Measurements from ENCODE around the gene UBE2R2. TPM values are rescaled to one million over a fixed set of nuclear protein-coding genes. Genes with fewer than 3 reads are reported as not detected.
"Not testable (repeated sequence)": the region's sequence is repeated elsewhere in the genome, so short reads cannot be mapped to it uniquely, and the experiment has no call there.

The UBE2R2 gene
- total RNA-seq, 3 donors from 2014 or later, result 21.2 to 35.0 (median 22.6) TPM

DNA sequence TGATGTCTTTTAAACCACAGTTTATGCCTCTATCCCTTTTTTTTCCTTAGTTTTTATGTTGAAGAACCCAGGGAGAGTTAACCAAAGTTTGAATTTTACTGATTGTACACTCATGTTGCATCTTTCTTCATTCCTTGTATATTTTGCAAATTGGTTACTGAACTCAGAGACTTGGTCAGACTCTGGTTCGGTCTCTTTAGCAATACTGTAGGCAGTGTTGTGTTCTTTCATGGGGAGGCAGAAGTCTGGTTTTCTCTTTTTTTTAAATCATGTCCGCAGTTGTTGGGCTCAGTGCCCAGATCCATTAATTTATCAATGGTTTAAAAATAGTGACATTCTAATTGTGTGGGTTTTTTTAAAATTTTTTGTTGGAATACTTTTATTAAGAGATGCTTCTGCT, 23.4 kb downstream of the UBE2R2 start:
- no peak for DNase-seq (ENCODE audit: low spot score in 2 of 2)
- no peaks in the 10 kb centered on the region for H3K27me3 ChIP-seq
- peaks cover 4% of the 10 kb centered on the region in 2 donors for H3K4me1 ChIP-seq
- H3K4me3 ChIP-seq, result no peak overlapping the region
- H3K9me3 ChIP-seq, result no peaks in the 10 kb centered on the region
- H3K27ac ChIP-seq, result no peak overlapping the region
- intact Hi-C loops (cut with DNase I; ENCODE audit: low total_unique reads), result no loop called here
- H3K36me3 ChIP-seq, result no peaks in the 10 kb centered on the region
- TF ChIP-seq POLR2AphosphoS5 (IDR thresholded peaks at IDR 0.05), result no peak
- TF ChIP-seq, protein P1, sequence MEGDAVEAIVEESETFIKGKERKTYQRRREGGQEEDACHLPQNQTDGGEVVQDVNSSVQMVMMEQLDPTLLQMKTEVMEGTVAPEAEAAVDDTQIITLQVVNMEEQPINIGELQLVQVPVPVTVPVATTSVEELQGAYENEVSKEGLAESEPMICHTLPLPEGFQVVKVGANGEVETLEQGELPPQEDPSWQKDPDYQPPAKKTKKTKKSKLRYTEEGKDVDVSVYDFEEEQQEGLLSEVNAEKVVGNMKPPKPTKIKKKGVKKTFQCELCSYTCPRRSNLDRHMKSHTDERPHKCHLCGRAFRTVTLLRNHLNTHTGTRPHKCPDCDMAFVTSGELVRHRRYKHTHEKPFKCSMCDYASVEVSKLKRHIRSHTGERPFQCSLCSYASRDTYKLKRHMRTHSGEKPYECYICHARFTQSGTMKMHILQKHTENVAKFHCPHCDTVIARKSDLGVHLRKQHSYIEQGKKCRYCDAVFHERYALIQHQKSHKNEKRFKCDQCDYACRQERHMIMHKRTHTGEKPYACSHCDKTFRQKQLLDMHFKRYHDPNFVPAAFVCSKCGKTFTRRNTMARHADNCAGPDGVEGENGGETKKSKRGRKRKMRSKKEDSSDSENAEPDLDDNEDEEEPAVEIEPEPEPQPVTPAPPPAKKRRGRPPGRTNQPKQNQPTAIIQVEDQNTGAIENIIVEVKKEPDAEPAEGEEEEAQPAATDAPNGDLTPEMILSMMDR (IDR thresholded peaks at IDR 0.05), result no peak

DNA sequence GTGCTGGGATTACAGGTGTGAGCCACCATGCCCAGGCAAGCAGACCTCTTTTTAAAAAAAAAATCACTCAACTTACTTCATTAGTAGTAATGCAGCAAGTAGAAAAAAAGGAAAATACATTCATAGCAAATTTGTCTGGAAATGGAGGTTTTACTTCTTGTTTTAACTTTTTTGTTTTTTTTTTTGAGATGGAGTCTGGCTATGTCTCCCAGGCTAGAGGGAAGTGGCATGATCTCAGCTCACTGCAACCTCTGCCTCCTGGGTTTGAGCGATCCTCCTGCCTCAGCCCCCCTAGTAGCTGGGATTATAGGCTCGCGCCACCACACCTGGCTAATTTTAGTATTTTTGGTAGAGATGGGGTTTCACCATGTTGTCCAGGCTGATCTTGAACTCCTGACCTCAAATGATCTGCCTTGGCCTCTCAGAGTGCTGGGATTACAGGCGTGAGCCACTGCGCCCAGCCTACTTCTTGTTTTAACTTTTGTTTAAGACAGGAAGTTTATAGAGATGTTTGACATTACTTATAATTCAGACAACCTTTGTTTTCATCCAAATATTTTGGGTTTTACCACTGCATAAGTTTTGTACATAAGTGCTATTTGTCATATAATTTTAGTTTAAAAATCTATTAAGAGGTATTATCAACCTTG, 26.5 kb downstream of the UBE2R2 start:
- DNase-seq (ENCODE audit: low spot score in 2 of 2), result no peak
- Histone ChIP-seq H3K36me3 (no peaks in the 10 kb centered on the region), H3K27ac (no peak overlapping the region), H3K4me3 (no peak overlapping the region), H3K27me3 (no peaks in the 10 kb centered on the region), H3K9me3 (no peaks in the 10 kb centered on the region), H3K4me1 (no peaks in the 10 kb centered on the region)
- intact Hi-C loops (cut with DNase I; ENCODE audit: low total_unique reads), result no loop called here
- TF ChIP-seq, protein P1 (IDR thresholded peaks at IDR 0.05), result no peak
- no peak for TF ChIP-seq POLR2AphosphoS5 (IDR thresholded peaks at IDR 0.05)
- TF ChIP-seq POLR2A (IDR thresholded peaks at IDR 0.05), result no peak

DNA sequence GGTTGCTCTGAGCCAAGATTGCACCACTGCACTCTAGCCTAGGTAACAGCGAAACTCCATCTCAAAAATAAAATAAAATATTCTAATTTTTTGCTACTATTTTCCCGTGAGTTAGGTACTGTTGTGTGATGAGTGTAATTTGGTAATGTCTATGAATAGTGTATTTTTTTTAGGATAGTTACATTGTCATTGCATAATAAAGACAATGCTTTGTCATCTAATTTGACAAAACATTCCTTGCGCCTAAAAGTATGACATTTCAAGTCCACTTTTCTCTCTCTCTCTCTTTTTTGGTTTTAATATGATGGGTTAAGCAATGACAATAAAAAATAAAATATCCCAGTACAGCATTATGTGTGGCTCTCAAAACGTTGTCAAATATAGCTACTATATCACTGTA, 29.3 kb downstream of the UBE2R2 start:
- peaks cover 0 to 1% of the 10 kb centered on the region in 2 donors for H3K4me1 ChIP-seq
- no peaks in the 10 kb centered on the region for H3K9me3 ChIP-seq
- no peak overlapping the region for H3K27ac ChIP-seq
- H3K27me3 ChIP-seq, result no peaks in the 10 kb centered on the region
- no peaks in the 10 kb centered on the region for H3K36me3 ChIP-seq
- TF ChIP-seq POLR2AphosphoS5 (IDR thresholded peaks at IDR 0.05) (no peak), POLR2A (IDR thresholded peaks at IDR 0.05) (no peak)
- TF ChIP-seq, protein P1 (IDR thresholded peaks at IDR 0.05), result no peak
- DNase-seq (ENCODE audit: low spot score in 2 of 2), result no peak
- intact Hi-C loops (cut with DNase I; ENCODE audit: low total_unique reads), result no loop called here
- no peak overlapping the region for H3K4me3 ChIP-seq

DNA sequence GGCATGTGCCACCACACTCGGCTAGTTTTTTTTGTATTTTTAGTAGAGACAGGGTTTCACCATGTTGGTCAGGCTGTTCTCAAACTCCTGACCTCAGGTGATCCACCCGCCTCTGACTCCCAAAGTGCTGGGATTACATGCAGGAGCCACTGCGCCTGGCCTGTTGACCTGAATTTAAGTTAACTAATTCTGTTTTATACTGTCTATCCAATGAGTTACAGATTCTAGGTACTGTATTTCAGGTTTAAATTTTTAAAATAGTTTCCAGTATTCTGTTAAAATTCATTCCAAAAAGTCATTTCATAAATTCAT, 30.9 kb downstream of the UBE2R2 start:
- H3K27ac ChIP-seq; intact Hi-C loops (cut with DNase I; ENCODE audit: low total_unique reads); DNase-seq (ENCODE audit: low spot score in 2 of 2): not testable (repeated sequence)

DNA sequence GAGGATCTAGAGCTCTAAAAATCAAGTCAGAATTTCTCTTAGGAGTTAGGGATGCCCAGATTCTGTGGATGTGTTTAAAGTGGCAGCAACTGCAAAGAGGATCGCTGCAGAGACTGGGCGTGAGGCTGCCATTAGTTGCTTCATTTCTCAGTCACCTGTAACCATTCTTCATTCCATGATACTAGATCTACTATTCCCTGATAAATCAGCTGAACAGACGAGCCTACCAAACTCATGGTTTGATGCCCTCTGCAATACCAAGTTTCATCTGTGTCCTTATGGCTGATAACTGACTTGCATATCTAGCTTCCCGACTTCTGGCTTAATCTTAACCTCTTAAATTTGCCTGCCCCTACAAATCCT, 33.3 kb downstream of the UBE2R2 start:
- TF ChIP-seq, protein P1 (IDR thresholded peaks at IDR 0.05), result no peak
- no peak for TF ChIP-seq POLR2AphosphoS5 (IDR thresholded peaks at IDR 0.05)
- TF ChIP-seq POLR2A (IDR thresholded peaks at IDR 0.05), result no peak
- Histone ChIP-seq H3K27me3 (no peaks in the 10 kb centered on the region), H3K4me1 (peaks cover 0 to 12% of the 10 kb centered on the region in 2 donors), H3K36me3 (no peaks in the 10 kb centered on the region), H3K9me3 (no peaks in the 10 kb centered on the region), H3K27ac (peak overlapping the region; percentile 60 to 71), H3K4me3 (no peak overlapping the region)
- DNase-seq (ENCODE audit: low spot score in 2 of 2), result no peak
- intact Hi-C loops (cut with DNase I; ENCODE audit: low total_unique reads), result loop anchor here (5.0 kb wide), 1 partner anchor 33 kb away; the partner anchor contains the start of gene UBE2R2

More for the DNA sequence above, 30.9 kb downstream of the UBE2R2 start:
- not testable (repeated sequence) for H3K4me3 ChIP-seq, H3K9me3 ChIP-seq, H3K36me3 ChIP-seq, H3K27me3 ChIP-seq
- H3K4me1 ChIP-seq, result peaks cover 0 to 12% of the 10 kb centered on the region in 2 donors

Measured in breast epithelium (tissue), 4 donors.